Neural progenitor cell (in vitro differentiated cells): ENCODE results near the gene YARS2. TPM values are rescaled to one million over a fixed set of nuclear protein-coding genes. Genes with fewer than 3 reads are reported as not detected.

ENCODE experiments used
- DNase-seq: peaks from one replicate; pipeline ENCODE4 v3.0.0-alpha.2; 2016; ENCODE audit warnings: low spot score
- H2AFZ ChIP-seq: fragments of 200-600 bp; sonication (generic); replicated peaks from 2 replicates; pipeline ENCODE4 v1.6.1; 2016; ENCODE audit warnings: antibody characterized with exemption
- H3F3A ChIP-seq: fragments of 200-600 bp; sonication (generic); 2 replicates; pipeline ENCODE4 v1.6.1; 2016; ENCODE audit warnings: antibody characterized with exemption, low read depth
- H3K27ac ChIP-seq: fragments of 200-600 bp; sonication (generic); 2 replicates; pipeline ENCODE4 v1.5.1; 2016; ENCODE audit warnings: mild to moderate bottlenecking
- H3K27me3 ChIP-seq: fragments of 200-600 bp; sonication (generic); 2 replicates; pipeline ENCODE4 v1.6.1; 2016; ENCODE audit warnings: mild to moderate bottlenecking, moderate library complexity
- H3K36me3 ChIP-seq: fragments of 200-600 bp; sonication (generic); 2 replicates; pipeline ENCODE4 v1.5.1; 2016
- H3K4me1 ChIP-seq: fragments of 200-600 bp; sonication (generic); 2 replicates; pipeline ENCODE4 v1.6.1; 2016; ENCODE audit warnings: mixed run types
- H3K4me2 ChIP-seq: fragments of 200-600 bp; sonication (generic); 2 replicates; pipeline ENCODE4 v1.6.1; 2016
- H3K4me3 ChIP-seq: fragments of 200-600 bp; sonication (generic); 2 replicates; pipeline ENCODE4 v1.5.1; 2016
- H3K79me2 ChIP-seq: fragments of 200-600 bp; sonication (generic); 2 replicates; pipeline ENCODE4 v1.6.1; 2016; ENCODE audit warnings: low read depth
- H3K9ac ChIP-seq: fragments of 200-600 bp; sonication (generic); 2 replicates; pipeline ENCODE4 v1.6.1; 2016
- H3K9me3 ChIP-seq: fragments of 200-600 bp; sonication (generic); 2 replicates; pipeline ENCODE4 v1.5.1; 2016; ENCODE audit warnings: low read depth
- H4K20me1 ChIP-seq: fragments of 200-600 bp; sonication (generic); 2 replicates; pipeline ENCODE4 v1.6.1; 2016; ENCODE audit warnings: low read depth
- H3K27ac Mint-ChIP-seq: 3 replicates; pipeline ENCODE4 v1.8.0; 2021; ENCODE audit warnings: mixed read lengths
- H3K27me3 Mint-ChIP-seq: 2 replicates; pipeline ENCODE4 v1.8.0; 2022; ENCODE audit warnings: low read depth, mild to moderate bottlenecking, inconsistent platforms, moderate library complexity, mixed read lengths; ENCODE audit not compliant: insufficient read depth
- H3K36me3 Mint-ChIP-seq: 3 replicates; pipeline ENCODE4 v1.8.0; 2021; ENCODE audit warnings: mixed read lengths
- H3K4me1 Mint-ChIP-seq: 3 replicates; pipeline ENCODE4 v1.8.0; 2021; ENCODE audit warnings: mixed read lengths
- H3K4me3 Mint-ChIP-seq: 3 replicates; pipeline ENCODE4 v1.8.0; 2021; ENCODE audit warnings: mild to moderate bottlenecking, moderate library complexity, mixed read lengths
- H3K9me3 Mint-ChIP-seq: 3 replicates; pipeline ENCODE4 v1.8.0; 2020; ENCODE audit warnings: mixed read lengths
- CTCF ChIP-seq: fragments of 200-600 bp; sonication (generic); IDR thresholded peaks from 2 replicates; pipeline ENCODE4 v1.5.1; 2017; ENCODE audit warnings: antibody characterized with exemption, mild to moderate bottlenecking
- EZH2 ChIP-seq: fragments of 200-600 bp; sonication (generic); IDR thresholded peaks from 2 replicates; pipeline ENCODE4 v1.6.1; 2017; ENCODE audit warnings: antibody characterized with exemption, mild to moderate bottlenecking, moderate library complexity
- EZH2phosphoT487 ChIP-seq: fragments of 200-600 bp; sonication (generic); IDR thresholded peaks from 2 replicates; pipeline ENCODE4 v1.6.1; 2017; ENCODE audit warnings: antibody characterized with exemption
- total RNA-seq: library from RNA; depleted of rRNA; stranded (reverse); fragments of >200 nt; gene quantifications from 2 replicates; pipeline ENCODE4 v1.2.3, GENCODE V29; 2015; ENCODE audit warnings: low replicate concordance

Gene YARS2
- total RNA-seq, 1 donor from 2014 or later = 35.3 TPM

- Histone ChIP-seq H3K9me3 (no peaks in the 10 kb centered on the region), H3K4me3 (peak overlapping the region; percentile 91), H3K4me1 (peaks cover 17% of the 10 kb centered on the region), H3F3A (peaks cover 24% of the 10 kb centered on the region), H2AFZ (peak overlapping the region; percentile 95), H3K36me3 (peaks cover 14% of the 10 kb centered on the region), H3K27ac (peak overlapping the region; percentile 72), H4K20me1 (peaks cover 3% of the 10 kb centered on the region), H3K9ac (peak overlapping the region; percentile 86), H3K4me2 (peak overlapping the region; percentile 96), H3K27me3 (no peaks in the 10 kb centered on the region), H3K79me2 (peaks cover 30% of the 10 kb centered on the region)
- Mint-ChIP-seq H3K4me1 (peaks cover 17% of the 10 kb centered on the region), H3K27me3 (peaks cover 2% of the 10 kb centered on the region), H3K36me3 (peaks cover 15% of the 10 kb centered on the region), H3K27ac (peak overlapping the region; percentile 87), H3K4me3 (peak overlapping the region; percentile 84), H3K9me3 (no peaks in the 10 kb centered on the region)
- TF ChIP-seq CTCF (peak; percentile 84), EZH2 (no peak), EZH2phosphoT487 (no peak)
- DNase-seq = peak; percentile 85
Measured at GRCh38 chr12:32755051-32755653, 545 bp downstream of the YARS2 start.

- Mint-ChIP-seq H3K4me3 (peak overlapping the region; percentile 83), H3K27me3 (peaks cover 2% of the 10 kb centered on the region), H3K27ac (peak overlapping the region; percentile 50), H3K9me3 (no peaks in the 10 kb centered on the region), H3K4me1 (peaks cover 17% of the 10 kb centered on the region), H3K36me3 (peaks cover 17% of the 10 kb centered on the region)
- TF ChIP-seq CTCF = no peak
- no peak for TF ChIP-seq EZH2
- no peak for TF ChIP-seq EZH2phosphoT487
- Histone ChIP-seq H4K20me1 (peaks cover 3% of the 10 kb centered on the region), H3K9ac (no peak overlapping the region), H3K27ac (no peak overlapping the region), H3K9me3 (no peaks in the 10 kb centered on the region), H3F3A (peaks cover 25% of the 10 kb centered on the region), H3K36me3 (peaks cover 16% of the 10 kb centered on the region), H3K27me3 (no peaks in the 10 kb centered on the region), H3K4me1 (peaks cover 17% of the 10 kb centered on the region), H3K79me2 (peaks cover 30% of the 10 kb centered on the region), H3K4me2 (peak overlapping the region; percentile 96), H3K4me3 (peak overlapping the region; percentile 91), H2AFZ (no peak overlapping the region)
- no peak for DNase-seq
Measured at GRCh38 chr12:32754111-32754510, 1.6 kb downstream of the YARS2 start.

- DNase-seq = no peak
- Mint-ChIP-seq H3K27me3 (peaks cover 2% of the 10 kb centered on the region), H3K36me3 (peaks cover 17% of the 10 kb centered on the region)
Measured at GRCh38 chr12:32753605-32754004, 2.1 kb downstream of the YARS2 start.

More at GRCh38 chr12:32753605-32754004, 2.1 kb downstream of the YARS2 start:
- no peak overlapping the region for H3K27ac Mint-ChIP-seq
- Histone ChIP-seq H3K27me3 (no peaks in the 10 kb centered on the region), H3K4me2 (peak overlapping the region; percentile 96), H4K20me1 (peaks cover 3% of the 10 kb centered on the region), H3K27ac (no peak overlapping the region), H3K36me3 (peaks cover 16% of the 10 kb centered on the region), H3K9me3 (no peaks in the 10 kb centered on the region), H3K4me3 (peak overlapping the region; percentile 91), H2AFZ (no peak overlapping the region), H3K9ac (no peak overlapping the region), H3K79me2 (peaks cover 30% of the 10 kb centered on the region), H3K4me1 (peaks cover 17% of the 10 kb centered on the region), H3F3A (peaks cover 29% of the 10 kb centered on the region)
- H3K9me3 Mint-ChIP-seq = no peaks in the 10 kb centered on the region
- peak overlapping the region; percentile 83 for H3K4me3 Mint-ChIP-seq
- H3K4me1 Mint-ChIP-seq = peaks cover 17% of the 10 kb centered on the region
- no peak for TF ChIP-seq EZH2phosphoT487
- no peak for TF ChIP-seq CTCF
- no peak for TF ChIP-seq EZH2
